ENCODE data around the gene CTDSP2.

Gene CTDSP2

GRCh38 chr12:57844709-57845477 is 1.6 kb downstream of the CTDSP2 start:
- Histone ChIP-seq H4K20me1 (ENCODE audit: insufficient read depth, low read length) (peaks cover 48% of the 10 kb centered on the region), H3K4me1 (ENCODE audit: low read length) (peaks cover 33% of the 10 kb centered on the region), H2AFZ (ENCODE audit: low read depth, low read length) (no peak overlapping the region), H3K36me3 (replicated peaks; ENCODE audit: low read depth, low read length) (peaks cover 5% of the 10 kb centered on the region), H3K9ac (ENCODE audit: low read length) (peak overlapping the region; percentile 90), H3K4me2 (ENCODE audit: low read length) (peak overlapping the region; percentile 96), H3K27ac (ENCODE audit: low read length) (peak overlapping the region; percentile 71), H3K79me2 (ENCODE audit: low read length) (peaks cover 64% of the 10 kb centered on the region), H3K27me3 (ENCODE audit: low read depth, low read length) (peaks cover 10% of the 10 kb centered on the region), H3K9me3 (ENCODE audit: insufficient read depth, low read length) (no peaks in the 10 kb centered on the region), H3K4me3 (ENCODE audit: low read length) (peak overlapping the region; percentile 89)
- TF ChIP-seq EZH2phosphoT487 (IDR thresholded peaks at IDR 0.05; ENCODE audit: low read depth) (no peak), CTCF (IDR thresholded peaks at IDR 0.05; ENCODE audit: low read depth, low read length) (no peak)

GRCh38 chr12:57842342-57843294 is 3.9 kb downstream of the CTDSP2 start:
- Histone ChIP-seq H3K27ac (ENCODE audit: low read length) (peak overlapping the region; percentile 24; the same call in 1 of the 2 replicates), H3K79me2 (ENCODE audit: low read length) (peaks cover 86% of the 10 kb centered on the region)

GRCh38 chr12:57841445-57841844 is 5.1 kb downstream of the CTDSP2 start:
- peaks cover 80% of the 10 kb centered on the region for H4K20me1 ChIP-seq (ENCODE audit: insufficient read depth, low read length)
- H3K79me2 ChIP-seq (ENCODE audit: low read length): peaks cover 97% of the 10 kb centered on the region
- peaks cover 5% of the 10 kb centered on the region for H3K36me3 ChIP-seq (replicated peaks; ENCODE audit: low read depth, low read length)
- no peak overlapping the region for H3K9ac ChIP-seq (ENCODE audit: low read length)
- peaks cover 58% of the 10 kb centered on the region for H3K4me1 ChIP-seq (ENCODE audit: low read length)
- no peak overlapping the region for H3K27ac ChIP-seq (ENCODE audit: low read length)
- no peak overlapping the region for H3K4me2 ChIP-seq (ENCODE audit: low read length)
- H2AFZ ChIP-seq (ENCODE audit: low read depth, low read length): no peak overlapping the region
- no peak for TF ChIP-seq CTCF (IDR thresholded peaks at IDR 0.05; ENCODE audit: low read depth, low read length)
- TF ChIP-seq EZH2phosphoT487 (IDR thresholded peaks at IDR 0.05; ENCODE audit: low read depth): no peak
- H3K9me3 ChIP-seq (ENCODE audit: insufficient read depth, low read length): no peaks in the 10 kb centered on the region
- H3K27me3 ChIP-seq (ENCODE audit: low read depth, low read length): no peaks in the 10 kb centered on the region
- H3K4me3 ChIP-seq (ENCODE audit: low read length): no peak overlapping the region

More at GRCh38 chr12:57842342-57843294, 3.9 kb downstream of the CTDSP2 start:
- peaks cover 49% of the 10 kb centered on the region for H3K4me1 ChIP-seq (ENCODE audit: low read length)
- no peaks in the 10 kb centered on the region for H3K27me3 ChIP-seq (ENCODE audit: low read depth, low read length)
- peaks cover 5% of the 10 kb centered on the region for H3K36me3 ChIP-seq (replicated peaks; ENCODE audit: low read depth, low read length)
- H2AFZ ChIP-seq (ENCODE audit: low read depth, low read length): no peak overlapping the region
- peak overlapping the region; percentile 9; the same call in 1 of the 2 replicates for H3K9ac ChIP-seq (ENCODE audit: low read length)
- H3K9me3 ChIP-seq (ENCODE audit: insufficient read depth, low read length): no peaks in the 10 kb centered on the region
- peaks cover 70% of the 10 kb centered on the region for H4K20me1 ChIP-seq (ENCODE audit: insufficient read depth, low read length)
- peak overlapping the region; percentile 89 for H3K4me3 ChIP-seq (ENCODE audit: low read length)
- TF ChIP-seq CTCF (IDR thresholded peaks at IDR 0.05; ENCODE audit: low read depth, low read length) (no peak), EZH2phosphoT487 (IDR thresholded peaks at IDR 0.05; ENCODE audit: low read depth) (no peak)
- peak overlapping the region; percentile 96 for H3K4me2 ChIP-seq (ENCODE audit: low read length)

- no peak overlapping the region for H3K4me3 ChIP-seq (ENCODE audit: low read length)
- H3K27me3 ChIP-seq (ENCODE audit: low read depth, low read length): no peaks in the 10 kb centered on the region
- TF ChIP-seq EZH2phosphoT487 (IDR thresholded peaks at IDR 0.05; ENCODE audit: low read depth) (no peak), CTCF (IDR thresholded peaks at IDR 0.05; ENCODE audit: low read depth, low read length) (no peak)
- H2AFZ ChIP-seq (ENCODE audit: low read depth, low read length): no peak overlapping the region
- H3K4me2 ChIP-seq (ENCODE audit: low read length): no peak overlapping the region
- peaks cover 98% of the 10 kb centered on the region for H3K79me2 ChIP-seq (ENCODE audit: low read length)
- H3K9ac ChIP-seq (ENCODE audit: low read length): no peak overlapping the region
- peaks cover 88% of the 10 kb centered on the region for H4K20me1 ChIP-seq (ENCODE audit: insufficient read depth, low read length)
- peaks cover 5% of the 10 kb centered on the region for H3K36me3 ChIP-seq (replicated peaks; ENCODE audit: low read depth, low read length)
- H3K27ac ChIP-seq (ENCODE audit: low read length): no peak overlapping the region
- no peaks in the 10 kb centered on the region for H3K9me3 ChIP-seq (ENCODE audit: insufficient read depth, low read length)
- peaks cover 61% of the 10 kb centered on the region for H3K4me1 ChIP-seq (ENCODE audit: low read length)
Observed at GRCh38 chr12:57840726-57841125, 5.8 kb downstream of the CTDSP2 start.
